ENCODE results near the gene SLC25A13. TPM values are rescaled to one million over a fixed set of nuclear protein-coding genes. Genes with fewer than 3 reads are reported as not detected.

The SLC25A13 gene
- total and polyA plus RNA-seq, 2 of the 8 experiments (the other 6 are each of a cell fraction or from before 2014, with no cell fraction given): 30.8 to 85.4 TPM

GRCh38 chr7:96253964-96254363 lies 67.9 kb downstream of the SLC25A13 start (continued):
- no peak for TF ChIP-seq SUZ12 (IDR thresholded peaks at IDR 0.05; ENCODE audit: low read length)
- no peak for TF ChIP-seq BACH1 (IDR thresholded peaks at IDR 0.05; ENCODE audit: low read length)
- TF ChIP-seq KDM4A (IDR thresholded peaks at IDR 0.05; ENCODE audit: low read depth, low read length, severe bottlenecking): no peak
- no peak for TF ChIP-seq RBBP5 (IDR thresholded peaks at IDR 0.05; ENCODE audit: borderline replicate concordance, low read depth, low read length)
- no peak for TF ChIP-seq SIX5 (IDR thresholded peaks at IDR 0.05; ENCODE audit: low read depth, low read length)
- no peak for TF ChIP-seq CHD2 (IDR thresholded peaks at IDR 0.05; ENCODE audit: low read length)
- TF ChIP-seq KDM5A (IDR thresholded peaks at IDR 0.05; ENCODE audit: low read length): no peak

Data from H1 (cell line).